ENCODE measurements around the gene MOBP.
"Not testable (repeated sequence)": the region's sequence is repeated elsewhere in the genome, so short reads cannot be mapped to it uniquely, and the experiment has no call there.

Gene MOBP

DNA sequence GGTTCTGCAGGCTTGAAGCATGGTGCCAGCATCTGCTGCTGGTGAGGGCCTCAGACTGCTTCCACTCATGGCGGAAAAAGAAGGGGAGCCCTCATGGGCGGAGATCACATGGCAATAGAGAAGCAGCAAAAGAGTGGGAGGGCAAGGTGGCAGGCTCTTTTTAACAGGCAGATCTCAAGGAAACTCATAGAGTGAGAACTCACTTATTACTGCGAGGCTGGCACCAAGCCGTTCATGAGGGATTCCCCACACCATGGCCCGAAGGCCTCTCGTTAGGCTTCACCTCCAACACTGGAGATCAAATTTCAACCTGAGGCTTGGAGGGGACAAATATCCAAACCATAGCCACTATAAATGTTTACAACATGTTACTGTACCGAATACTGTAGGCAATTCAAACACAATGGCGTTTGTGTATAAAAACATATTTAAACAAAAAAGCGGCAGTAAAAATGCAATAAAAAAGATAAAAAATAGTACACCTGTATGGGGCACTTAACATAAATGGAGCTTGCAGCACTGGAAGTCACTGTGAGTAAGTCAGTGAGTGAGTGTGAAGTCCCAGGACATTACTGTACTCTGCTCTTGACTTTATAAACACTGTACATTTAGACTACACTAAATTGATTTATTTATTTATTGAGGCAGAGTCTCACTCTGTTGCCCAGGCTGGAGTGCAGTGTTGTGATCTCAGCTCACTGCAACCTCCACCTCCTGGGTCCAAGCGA is 18.8 kb upstream of the MOBP start:
- no peak overlapping the region for H3K27ac ChIP-seq

GRCh38 chr3:39449796-39450195 is 17.7 kb upstream of the MOBP start:
- H3K27ac ChIP-seq = no peak overlapping the region
- no peak overlapping the region for H3K4me3 ChIP-seq

More for the DNA sequence above, 18.8 kb upstream of the MOBP start:
- H3K4me3 ChIP-seq = no peak overlapping the region

DNA sequence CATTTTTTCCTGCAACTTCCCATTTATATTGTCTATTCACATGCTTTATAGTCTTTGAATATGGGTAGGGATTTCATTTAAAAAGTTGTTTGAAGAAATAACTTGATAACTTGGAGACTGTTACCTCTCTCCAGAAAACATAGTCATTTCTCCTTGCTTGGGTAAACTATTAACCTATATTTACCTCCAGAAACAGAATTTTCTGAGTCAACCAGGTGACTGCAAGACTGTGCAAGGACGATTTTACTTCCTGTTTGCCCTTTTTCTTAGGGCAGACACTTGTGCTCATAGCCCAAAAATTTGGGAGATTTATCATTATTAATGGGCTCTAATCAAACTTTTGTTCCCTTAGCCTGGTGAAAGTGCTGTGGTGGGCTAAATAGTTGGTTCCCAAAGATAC is 14.3 kb upstream of the MOBP start:
- no peak overlapping the region for H3K4me3 ChIP-seq
- no peak overlapping the region for H3K27ac ChIP-seq

GRCh38 chr3:39453872-39454271 is 13.6 kb upstream of the MOBP start:
- not testable (repeated sequence) for H3K4me3 ChIP-seq, H3K27ac ChIP-seq

GRCh38 chr3:39454591-39455217 is 12.8 kb upstream of the MOBP start:
- Histone ChIP-seq H3K4me3 (no peak overlapping the region), H3K27ac (no peak overlapping the region)

- Histone ChIP-seq H3K27ac (no peak overlapping the region), H3K4me3 (no peak overlapping the region)
These were observed 11.3 kb upstream of the MOBP start for GRCh38 chr3:39456159-39456558.

GRCh38 chr3:39457361-39457760 is 10.1 kb upstream of the MOBP start:
- Histone ChIP-seq H3K27ac (no peak overlapping the region), H3K4me3 (no peak overlapping the region)

GRCh38 chr3:39458579-39458978 is 8.9 kb upstream of the MOBP start:
- not testable (repeated sequence) for H3K27ac ChIP-seq, H3K4me3 ChIP-seq

DNA sequence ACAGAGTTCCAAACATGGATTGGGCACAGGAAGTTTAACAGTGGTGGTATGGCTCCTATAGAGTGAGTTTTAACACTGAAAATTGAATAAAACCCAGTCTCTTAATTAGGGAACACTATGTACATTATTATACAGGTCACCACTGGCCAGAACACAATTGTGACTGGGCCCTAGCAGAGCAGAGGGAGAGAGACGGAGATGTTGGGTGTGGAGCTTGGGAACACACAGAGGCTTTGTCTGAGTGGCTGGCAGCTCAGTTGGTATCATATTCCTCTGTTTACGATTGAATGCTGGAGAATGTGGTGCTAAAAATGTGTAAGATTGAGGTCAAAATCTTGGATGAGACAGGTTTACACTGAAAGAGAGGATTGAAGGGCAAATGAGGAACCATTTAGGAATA is 6.8 kb upstream of the MOBP start:
- H3K4me3 ChIP-seq = no peak overlapping the region
- H3K27ac ChIP-seq = no peak overlapping the region

DNA sequence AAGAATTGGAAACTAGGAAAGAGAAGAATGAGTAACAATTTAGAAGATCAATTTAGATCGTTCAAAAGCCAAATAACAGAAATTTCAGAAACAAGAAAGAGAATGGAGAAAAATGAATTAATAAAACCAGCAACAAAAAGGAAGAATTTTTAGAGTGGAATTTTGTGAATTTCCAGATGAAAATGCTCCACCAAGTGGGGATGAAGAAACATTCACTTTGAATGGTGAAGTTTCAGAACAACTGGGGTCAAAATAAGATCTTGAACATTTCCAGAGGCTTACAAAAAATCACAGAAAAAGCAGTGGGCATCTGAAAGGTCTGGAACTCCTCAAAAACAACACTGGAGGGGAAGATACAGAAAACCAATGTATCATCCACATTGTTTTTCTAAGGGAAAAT is 4.2 kb upstream of the MOBP start:
- Histone ChIP-seq H3K27ac (no peak overlapping the region), H3K4me3 (no peak overlapping the region)

DNA sequence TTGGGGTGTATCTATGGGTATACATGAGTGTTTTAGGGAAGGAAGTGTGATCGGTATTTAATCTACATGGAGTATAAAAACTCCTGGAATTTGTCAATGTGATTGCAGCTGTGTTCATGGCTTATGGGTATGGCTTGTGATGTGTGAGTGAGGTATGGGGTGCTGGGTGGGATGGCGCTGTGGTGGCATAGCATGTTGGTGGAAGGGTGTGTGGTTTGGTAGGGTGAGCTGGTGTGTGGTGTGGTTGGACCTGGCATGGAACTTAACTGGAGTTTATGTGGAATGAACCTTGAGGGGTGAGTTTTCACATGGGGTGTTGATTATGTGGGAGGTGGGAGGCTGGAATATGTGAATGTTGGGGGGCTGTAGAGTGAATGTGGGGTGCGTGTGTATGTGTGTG is 492 bp upstream of the MOBP start:
- Histone ChIP-seq H3K27ac (no peak overlapping the region), H3K4me3 (no peak overlapping the region)

DNA sequence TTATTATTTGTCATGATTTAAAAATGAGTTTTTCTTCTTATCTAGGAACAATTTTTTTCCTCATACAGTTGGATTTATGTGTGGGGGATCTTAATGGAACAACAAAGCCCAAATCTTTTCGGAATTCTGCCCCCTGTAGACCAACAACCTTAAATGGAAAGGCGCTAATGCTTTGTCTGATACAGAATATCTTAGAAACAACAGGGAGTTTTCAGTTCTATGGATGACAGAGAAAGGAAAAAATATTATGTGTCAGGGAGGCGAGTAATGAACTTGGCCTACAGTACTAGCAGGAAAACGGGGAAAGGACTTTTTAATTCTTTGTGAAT is 592 bp downstream of the MOBP start:
- Histone ChIP-seq H3K4me3 (no peak overlapping the region), H3K27ac (no peak overlapping the region)

DNA sequence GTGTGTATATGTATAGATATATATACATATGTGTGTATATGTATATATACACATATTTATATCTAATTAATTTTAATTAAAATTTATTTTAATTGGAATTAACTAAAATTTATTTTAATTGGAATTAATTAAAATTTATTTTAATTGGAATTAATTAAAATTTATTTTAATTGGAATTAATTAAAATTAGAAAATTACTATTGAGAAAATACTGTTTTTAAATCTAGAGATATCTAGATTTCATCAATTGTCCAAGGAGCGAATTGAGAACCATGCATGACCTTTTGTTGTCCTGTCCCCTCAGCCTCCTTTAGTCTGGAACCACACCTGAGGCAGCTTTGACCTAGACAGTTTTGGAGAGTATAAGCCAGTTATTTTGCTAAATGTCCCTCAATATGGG is 1.8 kb downstream of the MOBP start:
- Histone ChIP-seq H3K4me3 (no peak overlapping the region), H3K27ac (no peak overlapping the region)

DNA sequence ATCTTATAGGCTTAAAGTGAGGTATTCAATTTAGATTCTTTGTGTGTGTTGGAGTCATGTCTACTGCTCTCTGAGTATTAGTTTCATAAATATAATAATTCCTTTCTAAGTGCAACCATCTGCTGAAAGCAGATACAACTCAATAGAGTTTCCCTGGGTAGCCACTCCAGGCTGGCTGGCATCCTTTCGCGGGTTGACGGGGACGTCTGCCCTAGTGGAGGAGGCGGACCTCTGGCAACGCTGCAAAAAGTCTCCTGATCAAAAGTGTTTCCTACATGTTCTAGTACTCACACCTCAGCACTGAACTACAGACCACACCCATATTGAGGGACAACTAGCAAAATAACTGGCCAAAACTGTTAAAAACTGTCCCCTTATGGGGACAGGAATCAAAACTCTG is 2.5 kb downstream of the MOBP start:
- Histone ChIP-seq H3K27ac (no peak overlapping the region), H3K4me3 (no peak overlapping the region)

DNA sequence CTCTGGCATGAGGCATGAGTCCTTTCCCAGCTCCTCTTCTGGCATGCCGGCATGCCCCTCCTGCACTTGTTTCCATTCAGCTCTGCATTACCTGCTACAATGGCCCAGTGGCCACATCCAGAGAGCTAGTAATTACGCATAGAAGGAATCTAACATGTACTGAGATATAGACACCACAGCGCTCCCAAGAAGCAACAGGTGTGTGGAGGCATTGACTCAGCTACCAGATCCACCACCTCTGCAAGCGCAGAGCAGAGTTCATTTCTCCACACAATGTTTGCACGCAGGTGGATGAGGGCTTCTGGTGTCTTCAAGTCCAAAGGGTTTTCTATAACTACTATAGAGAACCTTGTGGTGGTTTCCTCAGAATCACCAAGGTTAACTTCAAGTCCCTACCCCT is 4.2 kb downstream of the MOBP start:
- Histone ChIP-seq H3K27ac (no peak overlapping the region), H3K4me3 (no peak overlapping the region)

GRCh38 chr3:39473452-39474125 is 6.1 kb downstream of the MOBP start:
- H3K27ac ChIP-seq = no peak overlapping the region
- H3K4me3 ChIP-seq = no peak overlapping the region

DNA sequence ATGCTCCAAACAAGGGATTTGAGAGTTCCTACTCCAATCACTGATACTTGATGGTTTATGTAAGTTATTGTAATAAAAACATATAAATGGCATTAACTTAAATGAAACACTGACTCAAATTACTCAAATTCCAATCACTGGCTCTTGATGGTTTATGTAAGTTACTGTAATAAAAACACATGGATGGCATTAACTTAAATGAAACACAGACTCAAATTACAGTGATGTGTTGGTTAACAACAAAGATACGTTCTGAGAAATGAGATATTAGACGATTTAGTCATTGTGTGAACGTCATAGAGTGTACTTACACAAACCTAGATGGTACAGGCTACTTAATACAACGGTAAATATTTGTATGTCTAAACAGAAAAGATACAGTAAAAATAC is 6.6 kb downstream of the MOBP start:
- no peak overlapping the region for H3K27ac ChIP-seq

GRCh38 chr3:39476783-39477182 is 9.3 kb downstream of the MOBP start:
- H3K4me3 ChIP-seq = no peak overlapping the region
- no peak overlapping the region for H3K27ac ChIP-seq

More for the DNA sequence above, 6.6 kb downstream of the MOBP start:
- H3K4me3 ChIP-seq = no peak overlapping the region

DNA sequence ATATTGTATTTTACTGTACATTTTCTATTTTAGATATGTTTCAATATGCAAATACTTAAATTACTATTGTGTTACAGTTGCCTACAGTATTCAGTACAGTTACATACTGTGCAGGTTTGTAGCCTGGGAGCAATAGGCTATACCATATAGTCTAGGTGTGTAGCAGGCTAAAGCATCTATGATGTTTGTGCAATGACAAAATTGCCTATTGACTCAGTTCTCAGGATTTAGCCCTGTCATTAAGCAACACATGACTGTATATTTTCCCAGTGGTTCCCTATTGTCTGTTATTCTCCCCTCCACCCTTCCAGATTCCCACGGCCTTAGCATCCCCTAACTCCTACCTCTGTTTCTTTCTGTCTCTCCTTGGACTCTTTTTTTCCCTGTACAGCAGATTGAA is 10.7 kb downstream of the MOBP start:
- no peak overlapping the region for H3K4me3 ChIP-seq

GRCh38 chr3:39479701-39480414 is 12.4 kb downstream of the MOBP start:
- H3K4me3 ChIP-seq = no peak overlapping the region
- no peak overlapping the region for H3K27ac ChIP-seq

More for the DNA sequence above, 10.7 kb downstream of the MOBP start:
- no peak overlapping the region for H3K27ac ChIP-seq

- H3K27ac ChIP-seq = no peak overlapping the region
These were observed 18.1 kb downstream of the MOBP start for GRCh38 chr3:39485547-39485946.

More at GRCh38 chr3:39485547-39485946, 18.1 kb downstream of the MOBP start:
- no peak overlapping the region for H3K4me3 ChIP-seq

Measured in skin epidermis (tissue), 12 donors.